A549 (cell line): ENCODE data around the gene CC2D1B. TPM values are rescaled to one million over a fixed set of nuclear protein-coding genes. Genes with fewer than 3 reads are reported as not detected.
"Not testable (repeated sequence)": the region's sequence is repeated elsewhere in the genome, so short reads cannot be mapped to it uniquely, and the experiment has no call there.

Source experiments
- ATAC-seq, 2 experiments: fragments of 200-7000 bp in 1 of 2; fragments of >200 bp in 1 of 2; cut with Nextera tagmentation in 1 of 2; cut with Tn5 transposase in 1 of 2; 3 replicates each; pipeline versions ENCODE4 v1.8.0 to v1.9.1; 2018 to 2020; ENCODE audit warnings: mild to moderate bottlenecking in 1 of 2, moderate library complexity in 1 of 2
- CTCF ChIA-PET: fragments of 300-600 bp; sonication (Branson Sonifier 250); formaldehyde crosslinking; extraction: SDS; loops from one replicate; lab custom pipeline; 2021; ENCODE audit warnings: antibody characterized with exemption, inconsistent platforms; lab: Yijun Ruan, JAX
- POLR2A ChIA-PET: fragments of 350-600 bp; formaldehyde crosslinking; extraction: SDS; loops from one replicate; lab custom pipeline; 2021; ENCODE audit warnings: antibody characterized with exemption, inconsistent platforms; lab: Yijun Ruan, JAX
- DNase-seq, 2 experiments: peaks; one replicate each; pipeline versions ENCODE4 v3.0.0 to v3.0.0-alpha.2; 2011 to 2016; ENCODE audit warnings: low read depth in 1 of 2, low spot score in 1 of 2
- FAIRE-seq: peaks from 2 replicates; lab custom pipeline; 2011; peaks lifted over from hg19 to GRCh38; lab: Jason Lieb, UNC
- H3K27ac ChIP-seq, 2 experiments: fragments of >200 bp; sonication (Bioruptor Twin); formaldehyde crosslinking; 3 replicates each; pipeline ENCODE4 v1.5.1; 2016 to 2017
- H3K4me1 ChIP-seq: fragments of >200 bp; sonication (Bioruptor Twin); formaldehyde crosslinking; 3 replicates; pipeline ENCODE4 v1.6.1; 2016
- H3K4me2 ChIP-seq: fragments of >200 bp; sonication (Bioruptor Twin); formaldehyde crosslinking; 3 replicates; pipeline ENCODE4 v1.6.1; 2016
- H3K4me3 ChIP-seq: fragments of >200 bp; sonication (Bioruptor Twin); formaldehyde crosslinking; 3 replicates; pipeline ENCODE4 v1.5.1; 2016
- H3K9me3 ChIP-seq: fragments of >200 bp; sonication (Bioruptor Twin); formaldehyde crosslinking; 3 replicates; pipeline ENCODE4 v1.6.1; 2016
- CBX2 ChIP-seq: fragments of 200-600 bp; sonication (generic); IDR thresholded peaks from 2 replicates; pipeline ENCODE4 v1.6.1; 2016; ENCODE audit warnings: low read depth, mild to moderate bottlenecking, borderline replicate concordance
- CHD4 ChIP-seq: fragments of 200-600 bp; sonication (generic); IDR thresholded peaks from 2 replicates; pipeline ENCODE4 v1.6.1; 2016; ENCODE audit warnings: antibody characterized with exemption, mild to moderate bottlenecking, borderline replicate concordance
- GATA3 ChIP-seq: IDR thresholded peaks from 2 replicates; pipeline ENCODE4 v1.6.1; 2012; ENCODE audit warnings: borderline replicate concordance
- HDAC2 ChIP-seq: fragments of 200-600 bp; sonication (generic); IDR thresholded peaks from 2 replicates; pipeline ENCODE4 v1.6.1; 2016
- HEYL ChIP-seq: fragments of 250-450 bp; sonication (Bioruptor Pico); IDR thresholded peaks from 2 replicates; pipeline ENCODE4 v1.8.0; 2021; ENCODE audit warnings: mild to moderate bottlenecking, moderate library complexity
- HOXB5 ChIP-seq: fragments of 250-450 bp; sonication (Bioruptor Pico); IDR thresholded peaks from 2 replicates; pipeline ENCODE4 v1.5.0; 2020; ENCODE audit warnings: mild to moderate bottlenecking, moderate library complexity
- JUNB ChIP-seq: fragments of >200 bp; sonication (Bioruptor Twin); formaldehyde crosslinking; IDR thresholded peaks from 2 replicates; pipeline ENCODE4 v1.6.1; 2016
- KDM5A ChIP-seq: fragments of 200-600 bp; sonication (generic); IDR thresholded peaks from 2 replicates; pipeline ENCODE4 v1.6.1; 2016; ENCODE audit warnings: antibody characterized with exemption, mild to moderate bottlenecking
- NFE2L2 ChIP-seq: fragments of 150-350 bp; conservative IDR thresholded peaks from 2 replicates; pipeline ENCODE4 v1.6.1; 2014; ENCODE audit warnings: low read length
- RARB ChIP-seq: fragments of 250-450 bp; sonication (Bioruptor Pico); IDR thresholded peaks from 2 replicates; pipeline ENCODE4 v1.8.0; 2021; ENCODE audit warnings: mild to moderate bottlenecking, moderate library complexity
- SMC3 ChIP-seq: fragments of >200 bp; sonication (Bioruptor Twin); formaldehyde crosslinking; IDR thresholded peaks from 3 replicates; pipeline ENCODE4 v1.6.1; 2018; ENCODE audit warnings: inconsistent platforms
- WGBS: methylation state at CpG from one replicate; pipeline ENCODE4 v1.1.6; 2017; ENCODE audit errors: missing lambda C conversion rate; 5-methylcytosine and 5-hydroxymethylcytosine counted together
- polyA plus RNA-seq, 4 experiments: library from polyadenylated mRNA; depleted of rRNA in 3 of 4; stranded (reverse); fragments of >200 nt; fragmentation: RNase III in 1 of 4; extraction: RNeasy Plus Mini Kit Qiagen cat#74134 plus additional on column Dnase treatment in 1 of 4; gene quantifications; 2 replicates in 3 of 4; 3 replicates in 1 of 4; pipeline ENCODE4 v1.2.3, GENCODE V29; 2011 to 2017
- TF ChIP-seq, protein P1 (sequence below): IDR thresholded peaks from 2 replicates; pipeline ENCODE4 v1.6.1; 2012
- TF ChIP-seq, protein P2 (sequence below): fragments of 150-350 bp; IDR thresholded peaks from 2 replicates; pipeline ENCODE4 v1.6.1; 2014; ENCODE audit warnings: low read depth, mild to moderate bottlenecking, low read length
- TF ChIP-seq, protein P3 (sequence below): IDR thresholded peaks from 2 replicates; pipeline ENCODE4 v1.6.1; 2012; ENCODE audit warnings: low read depth, borderline replicate concordance
- TF ChIP-seq, protein P4 (sequence below): IDR thresholded peaks from 2 replicates; pipeline ENCODE4 v1.6.1; 2012
- TF ChIP-seq, protein P5 (sequence below): fragments of 450-650 bp; IDR thresholded peaks from 2 replicates; pipeline ENCODE4 v1.6.1; 2014; ENCODE audit warnings: antibody characterized with exemption
- TF ChIP-seq, protein P6 (sequence below): fragments of >200 bp; sonication (Bioruptor Twin); formaldehyde crosslinking; IDR thresholded peaks from 3 replicates; pipeline ENCODE4 v1.6.1; 2016

CC2D1B gene
- polyA plus RNA-seq, 2 of the 4 experiments (the other 2 are of a cell fraction): 9.8 to 18.2 TPM

DNA sequence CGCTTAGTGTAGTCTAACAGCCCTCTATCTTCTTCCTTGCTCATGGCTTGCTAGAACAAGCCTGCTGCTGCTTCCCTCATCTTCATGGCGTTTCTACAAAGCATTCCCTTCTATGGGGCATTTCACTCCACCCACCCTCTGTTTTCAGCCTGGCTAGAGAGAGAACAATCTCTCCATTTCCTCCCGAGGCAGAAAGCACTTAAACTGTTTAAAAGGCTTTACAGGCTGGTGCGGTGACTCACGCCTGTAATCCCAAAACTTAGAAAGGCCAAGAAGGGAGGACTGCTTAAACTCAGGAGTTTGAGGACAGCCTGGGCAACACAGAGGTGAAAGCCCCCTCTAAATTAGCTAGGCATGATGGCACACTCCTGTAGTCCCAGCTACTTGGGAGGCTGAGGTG lies 20.5 kb upstream of the CC2D1B start:
- ChIA-PET POLR2A (no interaction called here), CTCF (no interaction called here)
- TF ChIP-seq HEYL (CRISPR knock-in tag) (no peak), HDAC2 (no peak), NFE2L2 (no peak), JUNB (no peak), HOXB5 (no peak), CBX2 (no peak), RARB (CRISPR knock-in tag) (no peak), CHD4 (no peak), GATA3 (no peak), SMC3 (no peak)
- TF ChIP-seq, protein P1, sequence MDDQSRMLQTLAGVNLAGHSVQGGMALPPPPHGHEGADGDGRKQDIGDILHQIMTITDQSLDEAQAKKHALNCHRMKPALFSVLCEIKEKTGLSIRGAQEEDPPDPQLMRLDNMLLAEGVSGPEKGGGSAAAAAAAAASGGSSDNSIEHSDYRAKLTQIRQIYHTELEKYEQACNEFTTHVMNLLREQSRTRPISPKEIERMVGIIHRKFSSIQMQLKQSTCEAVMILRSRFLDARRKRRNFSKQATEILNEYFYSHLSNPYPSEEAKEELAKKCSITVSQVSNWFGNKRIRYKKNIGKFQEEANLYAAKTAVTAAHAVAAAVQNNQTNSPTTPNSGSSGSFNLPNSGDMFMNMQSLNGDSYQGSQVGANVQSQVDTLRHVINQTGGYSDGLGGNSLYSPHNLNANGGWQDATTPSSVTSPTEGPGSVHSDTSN: no peak
- TF ChIP-seq, protein P2, sequence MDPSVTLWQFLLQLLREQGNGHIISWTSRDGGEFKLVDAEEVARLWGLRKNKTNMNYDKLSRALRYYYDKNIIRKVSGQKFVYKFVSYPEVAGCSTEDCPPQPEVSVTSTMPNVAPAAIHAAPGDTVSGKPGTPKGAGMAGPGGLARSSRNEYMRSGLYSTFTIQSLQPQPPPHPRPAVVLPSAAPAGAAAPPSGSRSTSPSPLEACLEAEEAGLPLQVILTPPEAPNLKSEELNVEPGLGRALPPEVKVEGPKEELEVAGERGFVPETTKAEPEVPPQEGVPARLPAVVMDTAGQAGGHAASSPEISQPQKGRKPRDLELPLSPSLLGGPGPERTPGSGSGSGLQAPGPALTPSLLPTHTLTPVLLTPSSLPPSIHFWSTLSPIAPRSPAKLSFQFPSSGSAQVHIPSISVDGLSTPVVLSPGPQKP: no peak
- TF ChIP-seq, protein P3, sequence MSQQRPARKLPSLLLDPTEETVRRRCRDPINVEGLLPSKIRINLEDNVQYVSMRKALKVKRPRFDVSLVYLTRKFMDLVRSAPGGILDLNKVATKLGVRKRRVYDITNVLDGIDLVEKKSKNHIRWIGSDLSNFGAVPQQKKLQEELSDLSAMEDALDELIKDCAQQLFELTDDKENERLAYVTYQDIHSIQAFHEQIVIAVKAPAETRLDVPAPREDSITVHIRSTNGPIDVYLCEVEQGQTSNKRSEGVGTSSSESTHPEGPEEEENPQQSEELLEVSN: no peak
- TF ChIP-seq, protein P4, sequence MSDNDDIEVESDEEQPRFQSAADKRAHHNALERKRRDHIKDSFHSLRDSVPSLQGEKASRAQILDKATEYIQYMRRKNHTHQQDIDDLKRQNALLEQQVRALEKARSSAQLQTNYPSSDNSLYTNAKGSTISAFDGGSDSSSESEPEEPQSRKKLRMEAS: no peak
- TF ChIP-seq, protein P5, sequence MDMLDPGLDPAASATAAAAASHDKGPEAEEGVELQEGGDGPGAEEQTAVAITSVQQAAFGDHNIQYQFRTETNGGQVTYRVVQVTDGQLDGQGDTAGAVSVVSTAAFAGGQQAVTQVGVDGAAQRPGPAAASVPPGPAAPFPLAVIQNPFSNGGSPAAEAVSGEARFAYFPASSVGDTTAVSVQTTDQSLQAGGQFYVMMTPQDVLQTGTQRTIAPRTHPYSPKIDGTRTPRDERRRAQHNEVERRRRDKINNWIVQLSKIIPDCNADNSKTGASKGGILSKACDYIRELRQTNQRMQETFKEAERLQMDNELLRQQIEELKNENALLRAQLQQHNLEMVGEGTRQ: no peak
- H3K4me3 ChIP-seq: no peak overlapping the region
- no peak overlapping the region for H3K27ac ChIP-seq
- WGBS: 90% methylated on average over 5 of the region's 5 CpGs
- no peaks in the 10 kb centered on the region for H3K4me1 ChIP-seq
- no peak overlapping the region for H3K4me2 ChIP-seq
- no peaks in the 10 kb centered on the region for H3K9me3 ChIP-seq
- FAIRE-seq (no peak), ATAC-seq (no peak), DNase-seq (no peak)

DNA sequence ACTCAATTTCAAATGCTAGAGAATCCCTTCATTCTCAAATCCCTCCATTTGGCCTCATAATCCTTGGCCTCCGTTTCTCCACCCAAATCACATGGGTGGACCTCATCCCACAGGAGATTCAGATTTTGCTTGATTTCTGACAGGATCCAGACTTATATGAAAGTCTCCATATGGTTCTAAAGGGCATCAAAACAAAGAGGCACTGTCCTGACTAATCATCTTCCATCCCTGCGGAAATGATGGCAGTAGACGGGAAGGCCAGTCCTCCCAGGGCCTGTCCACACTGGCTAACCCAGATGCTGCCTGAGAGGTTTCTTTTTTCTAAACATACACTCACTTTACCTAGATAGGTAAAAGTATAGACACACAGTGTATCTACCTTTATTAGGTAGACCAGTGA lies 19.4 kb upstream of the CC2D1B start:
- POLR2A ChIA-PET: no interaction called here
- H3K9me3 ChIP-seq: no peaks in the 10 kb centered on the region
- TF ChIP-seq, protein P6, sequence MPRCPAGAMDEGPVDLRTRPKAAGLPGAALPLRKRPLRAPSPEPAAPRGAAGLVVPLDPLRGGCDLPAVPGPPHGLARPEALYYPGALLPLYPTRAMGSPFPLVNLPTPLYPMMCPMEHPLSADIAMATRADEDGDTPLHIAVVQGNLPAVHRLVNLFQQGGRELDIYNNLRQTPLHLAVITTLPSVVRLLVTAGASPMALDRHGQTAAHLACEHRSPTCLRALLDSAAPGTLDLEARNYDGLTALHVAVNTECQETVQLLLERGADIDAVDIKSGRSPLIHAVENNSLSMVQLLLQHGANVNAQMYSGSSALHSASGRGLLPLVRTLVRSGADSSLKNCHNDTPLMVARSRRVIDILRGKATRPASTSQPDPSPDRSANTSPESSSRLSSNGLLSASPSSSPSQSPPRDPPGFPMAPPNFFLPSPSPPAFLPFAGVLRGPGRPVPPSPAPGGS: no peak
- TF ChIP-seq GATA3 (no peak), KDM5A (no peak)
- TF ChIP-seq, protein P1: no peak
- ATAC-seq (no peak), FAIRE-seq (no peak), DNase-seq (no peak)
- CTCF ChIA-PET: no interaction called here
- H3K4me3 ChIP-seq: no peak overlapping the region
- no peak overlapping the region for H3K27ac ChIP-seq
- WGBS: 92% methylated on average over 3 of the region's 3 CpGs
- no peak overlapping the region for H3K4me2 ChIP-seq
- no peaks in the 10 kb centered on the region for H3K4me1 ChIP-seq

DNA sequence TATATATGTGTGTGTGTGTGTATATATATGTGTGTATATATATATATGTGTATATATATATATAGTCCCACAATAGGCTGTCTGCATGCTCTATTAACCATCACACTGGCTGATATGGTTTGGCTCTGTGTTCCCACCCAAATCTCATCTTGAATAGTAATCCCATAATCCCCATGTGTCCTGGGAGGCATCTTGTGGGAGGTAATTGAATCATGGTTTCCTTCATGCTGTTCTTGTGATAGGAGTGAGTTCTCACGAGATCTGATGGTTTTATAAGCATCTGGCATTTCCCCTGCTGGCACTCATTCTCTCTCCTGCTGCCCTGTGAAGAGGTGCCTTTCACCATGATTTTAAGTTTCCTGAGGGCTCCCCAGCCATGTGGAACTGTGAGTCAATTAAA lies 3.8 kb upstream of the CC2D1B start:
- ATAC-seq, DNase-seq, POLR2A ChIA-PET: not testable (repeated sequence)

More for the DNA sequence above, 3.8 kb upstream of the CC2D1B start:
- 92% methylated on average over 1 of the region's 1 CpG for WGBS
- H3K27ac ChIP-seq, H3K4me2 ChIP-seq, H3K4me1 ChIP-seq, H3K9me3 ChIP-seq, CTCF ChIA-PET, H3K4me3 ChIP-seq, FAIRE-seq: not testable (repeated sequence)
